Activated naive CD8-positive, alpha-beta T cell treated with anti-CD3 and anti-CD28 coated beads, Interleukin-2, amount 50 U/mL, for 24 hours (primary cell): ENCODE results near the gene COL15A1.
"Not testable (repeated sequence)": the region's sequence is repeated elsewhere in the genome, so short reads cannot be mapped to it uniquely, and the experiment has no call there.

Experiments used
- ATAC-seq: fragments of 150-1000 bp; cut with Tn5 transposase; one replicate; pipeline ENCODE4 v1.10.0; 2021
- DNase-seq: peaks from one replicate; pipeline ENCODE4 v3.0.0; 2021
- H3K27ac Mint-ChIP-seq: one replicate; pipeline ENCODE4 v1.8.0; 2021; ENCODE audit warnings: mild to moderate bottlenecking, mixed read lengths
- H3K27me3 Mint-ChIP-seq: one replicate; pipeline ENCODE4 v1.8.0; 2021; ENCODE audit warnings: mixed read lengths
- H3K36me3 Mint-ChIP-seq: one replicate; pipeline ENCODE4 v1.8.0; 2021; ENCODE audit warnings: low read depth, mixed read lengths
- H3K4me1 Mint-ChIP-seq: one replicate; pipeline ENCODE4 v1.8.0; 2021; ENCODE audit warnings: mixed read lengths
- H3K4me3 Mint-ChIP-seq: one replicate; pipeline ENCODE4 v1.8.0; 2021; ENCODE audit warnings: mild to moderate bottlenecking, moderate library complexity, mixed read lengths
- H3K9me3 Mint-ChIP-seq: one replicate; pipeline ENCODE4 v1.8.0; 2021; ENCODE audit warnings: mixed read lengths

The COL15A1 gene

DNA sequence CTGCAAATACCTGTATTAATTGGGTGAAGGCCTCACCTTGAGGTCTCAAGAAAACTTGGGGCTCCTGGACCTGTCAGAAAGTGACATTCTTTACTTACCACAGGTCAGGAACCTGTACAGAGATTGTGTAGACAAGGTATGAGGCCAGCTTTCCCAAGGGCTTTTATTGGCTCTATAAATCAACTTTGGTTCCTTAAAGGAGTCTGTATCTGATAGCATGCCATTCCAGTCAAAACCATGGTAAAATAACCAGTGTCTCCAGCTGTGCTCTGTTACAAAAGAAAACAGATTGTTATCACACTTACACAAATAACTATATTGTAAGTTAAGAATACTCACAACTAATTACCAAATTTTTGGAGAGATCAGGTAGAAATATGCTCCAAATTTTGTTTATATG is 64.5 kb downstream of the COL15A1 start:
- ATAC-seq (no peak), DNase-seq (no peak)
- H3K9me3 Mint-ChIP-seq: peaks cover 29% of the 10 kb centered on the region
- H3K27me3 Mint-ChIP-seq: no peaks in the 10 kb centered on the region
- peaks cover 3% of the 10 kb centered on the region for H3K4me1 Mint-ChIP-seq
- H3K36me3 Mint-ChIP-seq: peaks cover 13% of the 10 kb centered on the region
- H3K27ac Mint-ChIP-seq: no peak overlapping the region
- H3K4me3 Mint-ChIP-seq: no peak overlapping the region

DNA sequence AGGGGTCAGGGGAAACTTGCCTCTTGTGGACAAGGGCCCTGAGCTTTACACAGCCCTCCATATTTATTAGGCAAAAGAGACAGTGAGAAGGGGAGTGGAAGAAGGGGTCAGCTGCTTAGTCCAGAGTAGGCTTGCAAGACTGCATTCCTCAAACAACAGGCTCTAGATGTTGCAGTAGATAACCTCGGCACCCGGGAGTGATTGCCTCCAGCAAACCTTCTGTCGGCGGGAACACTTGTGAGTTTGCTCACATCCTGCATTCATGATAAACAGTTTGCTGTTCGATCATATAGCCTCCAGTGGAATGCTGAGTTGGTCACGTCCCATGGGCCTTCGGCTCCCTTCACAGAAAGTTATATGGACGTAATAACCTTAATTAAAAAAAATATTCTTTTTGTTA is 66.7 kb downstream of the COL15A1 start:
- H3K36me3 Mint-ChIP-seq: peaks cover 16% of the 10 kb centered on the region
- peaks cover 29% of the 10 kb centered on the region for H3K9me3 Mint-ChIP-seq
- H3K4me1 Mint-ChIP-seq: peaks cover 17% of the 10 kb centered on the region
- H3K27ac Mint-ChIP-seq, ATAC-seq, H3K4me3 Mint-ChIP-seq, DNase-seq, H3K27me3 Mint-ChIP-seq: not testable (repeated sequence)

DNA sequence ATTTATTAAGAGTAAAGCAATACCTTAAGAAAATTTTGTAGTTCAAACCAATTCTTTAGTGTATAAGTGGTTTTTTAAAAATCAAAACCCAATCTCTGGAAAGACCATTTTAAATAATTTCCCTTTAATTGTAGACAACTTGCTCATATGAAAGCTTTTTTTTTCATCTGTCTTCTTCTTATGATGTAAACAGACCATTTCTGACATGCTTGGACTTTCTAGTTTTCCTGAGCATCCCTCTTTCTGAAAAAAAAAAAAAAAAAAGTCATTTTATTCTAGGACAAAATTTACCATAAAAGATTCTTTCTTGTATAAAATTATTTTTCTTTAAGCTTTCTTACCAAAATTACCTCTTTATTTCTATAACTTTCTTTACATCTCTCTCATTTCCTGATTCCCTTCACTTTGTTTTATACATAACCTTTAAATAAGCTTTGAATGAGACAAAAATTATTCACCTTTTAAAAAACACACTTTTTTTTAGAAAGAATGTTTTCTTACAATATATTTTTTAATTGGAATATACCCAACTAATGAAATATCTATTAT is 67.5 kb downstream of the COL15A1 start:
- DNase-seq (no peak), ATAC-seq (no peak)
- Mint-ChIP-seq H3K9me3 (peaks cover 29% of the 10 kb centered on the region), H3K4me1 (peaks cover 17% of the 10 kb centered on the region), H3K27ac (no peak overlapping the region), H3K36me3 (peaks cover 16% of the 10 kb centered on the region), H3K4me3 (no peak overlapping the region), H3K27me3 (no peaks in the 10 kb centered on the region)

DNA sequence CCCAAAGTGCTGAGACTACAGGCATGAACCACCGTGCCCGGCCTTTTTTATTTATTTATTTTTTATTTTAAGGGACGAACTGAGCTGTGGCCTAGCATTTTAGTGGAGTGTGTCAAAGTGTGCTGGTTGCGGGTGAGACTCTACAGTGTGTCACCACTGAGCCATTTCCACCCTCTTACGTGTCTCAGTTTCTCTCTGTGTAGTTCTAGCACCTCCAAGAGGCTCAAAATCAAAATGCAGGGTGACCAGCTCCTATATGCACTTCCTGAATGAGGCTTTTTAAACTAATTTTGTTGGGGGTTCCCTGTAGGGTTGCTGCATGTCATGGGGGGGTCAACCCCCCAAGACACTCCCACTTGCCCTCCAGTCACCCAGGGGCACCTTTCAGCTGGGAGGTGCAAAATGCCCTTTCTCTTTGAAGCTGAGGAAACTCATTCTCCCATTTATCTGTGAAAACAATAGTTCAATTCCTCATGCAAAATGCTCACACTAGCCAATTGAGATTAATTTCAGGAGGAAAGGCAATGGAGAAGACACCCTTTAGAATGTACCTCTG is 69.3 kb downstream of the COL15A1 start:
- ATAC-seq: peak; percentile 75
- H3K9me3 Mint-ChIP-seq: peaks cover 29% of the 10 kb centered on the region
- peaks cover 17% of the 10 kb centered on the region for H3K4me1 Mint-ChIP-seq
- H3K36me3 Mint-ChIP-seq: peaks cover 16% of the 10 kb centered on the region
- H3K27ac Mint-ChIP-seq: peak overlapping the region; percentile 74
- peak overlapping the region; percentile 13 for H3K4me3 Mint-ChIP-seq
- no peaks in the 10 kb centered on the region for H3K27me3 Mint-ChIP-seq
- DNase-seq: no peak

DNA sequence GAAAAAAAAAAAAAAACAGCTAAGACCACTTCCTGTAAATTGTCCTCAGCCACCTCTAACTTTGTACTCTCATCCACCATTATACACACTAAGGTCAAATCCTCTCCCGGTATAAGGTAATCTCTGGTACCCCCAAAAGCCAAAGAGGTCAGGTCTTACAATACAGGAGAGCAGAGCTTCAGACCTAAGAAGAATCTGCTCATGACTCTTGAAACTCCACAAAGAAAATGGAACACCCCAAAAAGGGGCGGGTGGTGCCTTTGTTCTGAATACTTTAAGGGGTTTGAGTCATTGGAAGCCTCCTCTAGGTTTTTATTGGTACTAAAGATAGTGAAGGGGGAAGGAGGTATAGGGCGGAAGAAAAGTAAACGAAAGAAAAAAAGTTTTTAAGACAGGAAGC is 69.8 kb downstream of the COL15A1 start:
- H3K4me3 Mint-ChIP-seq: peak overlapping the region; percentile 13
- H3K27me3 Mint-ChIP-seq: no peaks in the 10 kb centered on the region
- H3K4me1 Mint-ChIP-seq: peaks cover 17% of the 10 kb centered on the region
- no peak for DNase-seq
- peak overlapping the region; percentile 74 for H3K27ac Mint-ChIP-seq
- peaks cover 29% of the 10 kb centered on the region for H3K9me3 Mint-ChIP-seq
- ATAC-seq: peak; percentile 75
- H3K36me3 Mint-ChIP-seq: peaks cover 16% of the 10 kb centered on the region

DNA sequence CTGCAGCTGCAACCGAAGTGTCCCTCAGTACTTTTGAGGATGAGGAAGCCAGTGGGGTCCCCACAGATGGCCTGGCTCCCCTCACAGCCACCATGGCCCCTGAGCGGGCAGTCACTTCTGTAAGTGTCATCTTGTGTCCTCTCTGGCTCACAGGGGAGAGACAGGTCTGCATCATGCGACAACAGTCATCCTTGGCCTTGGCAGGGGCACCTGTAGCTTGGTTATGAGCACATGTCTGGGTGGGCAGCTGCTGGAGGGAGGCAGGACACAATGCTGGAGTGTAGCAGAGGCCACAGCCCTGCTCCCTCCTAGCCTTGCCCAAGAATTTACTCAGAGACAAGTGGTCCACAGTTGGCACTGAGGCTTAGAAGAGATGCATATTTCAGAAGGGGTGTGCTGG is 71.7 kb downstream of the COL15A1 start:
- Mint-ChIP-seq H3K36me3 (peaks cover 11% of the 10 kb centered on the region), H3K4me1 (peaks cover 20% of the 10 kb centered on the region), H3K27ac (no peak overlapping the region), H3K27me3 (no peaks in the 10 kb centered on the region), H3K9me3 (peaks cover 14% of the 10 kb centered on the region), H3K4me3 (no peak overlapping the region)
- ATAC-seq (no peak), DNase-seq (no peak)

DNA sequence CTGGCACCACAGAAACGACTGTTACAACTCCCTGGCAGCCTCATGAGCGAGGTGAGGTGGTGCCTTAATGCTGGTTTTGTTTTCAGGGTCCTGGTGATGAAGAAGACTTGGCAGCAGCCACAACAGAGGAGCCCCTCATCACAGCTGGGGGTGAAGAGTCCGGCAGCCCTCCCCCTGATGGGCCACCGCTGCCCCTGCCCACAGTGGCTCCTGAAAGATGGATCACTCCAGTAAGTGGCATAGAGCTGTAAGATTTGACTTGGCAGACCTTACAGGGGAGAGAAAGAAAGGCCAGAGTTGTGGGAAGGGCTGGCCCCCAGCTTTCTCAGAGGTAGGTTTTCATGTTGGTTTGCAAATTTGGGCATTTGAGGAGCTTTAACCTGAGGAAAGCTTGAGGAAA is 72.2 kb downstream of the COL15A1 start:
- Mint-ChIP-seq H3K4me3 (no peak overlapping the region), H3K4me1 (peaks cover 20% of the 10 kb centered on the region), H3K27ac (no peak overlapping the region)

DNA sequence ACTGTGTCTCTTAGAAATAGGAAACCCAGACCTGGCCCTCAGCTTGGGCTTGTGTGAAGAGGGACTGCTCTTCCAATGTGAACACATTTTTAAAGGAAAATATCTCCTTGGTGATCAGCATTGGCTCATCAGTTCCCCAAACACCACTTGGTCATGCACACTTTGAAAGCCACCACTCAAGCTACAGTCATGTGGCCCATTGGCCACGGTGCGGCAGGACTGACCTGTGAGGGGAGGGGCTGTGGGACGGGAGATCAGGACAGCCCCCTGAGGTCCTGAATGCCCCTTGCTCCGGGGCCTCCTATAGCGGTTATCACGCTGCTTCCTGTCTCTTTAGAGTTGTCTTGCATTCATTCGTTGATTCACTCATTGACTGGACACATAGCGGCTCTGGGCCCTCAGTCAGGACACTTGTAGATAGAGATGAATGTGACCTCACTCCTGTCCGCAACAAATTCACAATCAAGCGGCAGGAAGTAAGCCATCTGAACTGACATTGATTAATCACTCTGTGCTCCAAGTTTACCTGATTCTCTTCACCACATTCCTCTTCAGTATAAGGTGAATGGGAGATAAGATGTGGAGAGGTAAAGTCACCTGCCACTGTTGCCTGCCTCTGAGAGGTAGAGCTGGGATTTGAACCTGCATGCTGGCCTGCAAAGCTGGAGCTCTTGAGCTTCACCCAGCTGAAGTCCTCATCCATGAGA is 73.1 kb downstream of the COL15A1 start:
- peaks cover 6% of the 10 kb centered on the region for H3K9me3 Mint-ChIP-seq
- no peak for ATAC-seq
- DNase-seq: no peak
- H3K4me3 Mint-ChIP-seq: no peak overlapping the region
- H3K36me3 Mint-ChIP-seq: peaks cover 8% of the 10 kb centered on the region
- H3K4me1 Mint-ChIP-seq: peaks cover 20% of the 10 kb centered on the region
- H3K27ac Mint-ChIP-seq: no peak overlapping the region
- no peaks in the 10 kb centered on the region for H3K27me3 Mint-ChIP-seq

More for the DNA sequence above, 72.2 kb downstream of the COL15A1 start:
- no peak for DNase-seq
- no peak for ATAC-seq
- Mint-ChIP-seq H3K27me3 (no peaks in the 10 kb centered on the region), H3K36me3 (peaks cover 9% of the 10 kb centered on the region), H3K9me3 (peaks cover 11% of the 10 kb centered on the region)

DNA sequence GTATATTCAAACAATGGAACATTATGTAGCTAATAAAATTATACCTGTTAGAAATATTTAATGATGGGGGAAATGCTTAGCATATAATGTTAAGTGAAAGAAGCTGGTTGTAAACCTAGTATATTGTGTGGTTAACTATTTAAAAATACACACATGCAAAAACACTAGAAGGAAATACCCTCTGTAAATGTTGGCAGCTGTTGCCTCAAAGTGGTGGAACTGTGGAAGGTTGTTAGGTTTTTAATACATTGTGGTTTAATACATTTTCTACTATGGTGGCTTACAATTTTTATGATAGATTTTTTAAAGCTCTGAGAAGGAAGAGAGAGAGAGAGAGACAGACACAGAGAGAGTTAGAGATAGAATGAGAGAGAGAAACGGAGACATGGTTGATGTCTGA is 74.9 kb downstream of the COL15A1 start:
- peaks cover 12% of the 10 kb centered on the region for H3K4me1 Mint-ChIP-seq
- H3K9me3 Mint-ChIP-seq: no peaks in the 10 kb centered on the region
- no peak for DNase-seq
- no peaks in the 10 kb centered on the region for H3K36me3 Mint-ChIP-seq
- no peak for ATAC-seq
- no peak overlapping the region for H3K27ac Mint-ChIP-seq
- no peak overlapping the region for H3K4me3 Mint-ChIP-seq
- no peaks in the 10 kb centered on the region for H3K27me3 Mint-ChIP-seq

DNA sequence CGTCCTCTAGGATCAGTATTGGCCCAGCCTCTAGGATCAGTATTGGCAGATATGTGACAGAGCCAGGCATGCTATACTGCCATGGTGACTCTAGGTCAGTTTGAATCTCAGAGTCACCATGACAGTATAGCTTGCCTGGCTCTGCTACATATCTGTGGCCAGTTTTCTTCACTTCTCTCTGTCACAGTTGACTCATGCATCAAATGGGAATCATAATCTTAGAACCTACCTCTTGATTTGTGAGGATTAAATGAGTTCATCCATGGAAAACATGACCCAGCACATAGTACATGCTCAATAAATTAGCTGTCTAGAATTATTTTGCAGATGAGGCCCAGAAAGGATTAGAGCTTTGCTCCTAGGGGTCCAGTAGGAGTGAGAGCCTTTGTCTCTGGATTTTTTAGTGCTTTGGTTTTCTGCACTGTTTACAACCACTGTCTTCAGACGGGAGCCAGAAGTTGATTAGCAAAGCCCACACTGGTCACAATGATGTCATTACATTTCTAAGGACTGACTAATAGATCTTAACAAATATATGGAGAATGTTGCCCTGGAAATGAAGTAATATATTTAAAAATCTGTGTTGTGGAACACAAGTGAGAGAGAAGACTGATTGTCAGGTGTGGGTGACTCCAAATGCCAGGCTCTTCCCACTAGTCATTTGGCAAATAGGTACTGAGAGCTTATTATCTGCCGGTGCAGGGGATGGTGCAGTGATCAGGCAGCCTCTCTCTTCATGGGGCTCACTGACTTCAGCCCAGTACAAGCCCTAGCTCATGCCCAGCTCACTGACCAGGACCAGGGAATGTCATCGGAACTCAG is 76.0 kb downstream of the COL15A1 start:
- Mint-ChIP-seq H3K4me1 (peaks cover 3% of the 10 kb centered on the region), H3K36me3 (no peaks in the 10 kb centered on the region), H3K27ac (no peak overlapping the region), H3K27me3 (no peaks in the 10 kb centered on the region), H3K4me3 (no peak overlapping the region), H3K9me3 (no peaks in the 10 kb centered on the region)
- ATAC-seq (no peak), DNase-seq (no peak)

DNA sequence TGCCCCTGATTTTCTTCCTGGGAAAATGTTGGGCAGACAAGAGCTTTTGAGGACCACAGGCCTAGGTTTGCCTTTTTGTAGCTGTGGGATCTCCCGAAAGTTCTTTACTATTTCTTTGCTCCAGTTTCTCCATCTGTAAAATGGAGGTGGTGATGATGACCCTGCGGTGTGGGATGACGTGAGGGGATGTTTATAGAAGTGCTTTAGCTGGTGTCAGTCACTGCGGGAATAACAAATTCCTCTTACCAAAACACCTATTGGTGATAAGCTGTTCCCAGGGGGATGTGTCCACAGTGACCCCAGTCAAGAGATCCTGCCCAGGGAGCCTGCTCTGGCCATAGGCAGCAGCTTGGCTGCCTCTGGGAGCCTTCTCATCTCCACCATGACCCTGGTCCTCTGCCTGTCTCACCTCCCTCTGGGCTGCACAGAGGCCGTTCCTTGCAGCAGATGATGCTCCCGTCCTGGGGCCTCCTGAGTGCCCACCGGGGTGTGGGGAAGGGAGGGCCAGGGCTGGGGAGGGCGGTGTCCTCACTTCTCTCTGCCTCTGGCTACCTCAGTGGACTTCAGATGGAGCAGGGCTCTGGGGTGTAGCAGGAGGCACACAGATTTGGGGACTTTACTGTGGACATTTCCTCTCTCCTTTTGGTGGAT is 77.2 kb downstream of the COL15A1 start:
- Mint-ChIP-seq H3K4me1 (peaks cover 3% of the 10 kb centered on the region), H3K4me3 (no peak overlapping the region), H3K9me3 (no peaks in the 10 kb centered on the region), H3K36me3 (no peaks in the 10 kb centered on the region), H3K27me3 (no peaks in the 10 kb centered on the region), H3K27ac (no peak overlapping the region)
- ATAC-seq (no peak), DNase-seq (no peak)

DNA sequence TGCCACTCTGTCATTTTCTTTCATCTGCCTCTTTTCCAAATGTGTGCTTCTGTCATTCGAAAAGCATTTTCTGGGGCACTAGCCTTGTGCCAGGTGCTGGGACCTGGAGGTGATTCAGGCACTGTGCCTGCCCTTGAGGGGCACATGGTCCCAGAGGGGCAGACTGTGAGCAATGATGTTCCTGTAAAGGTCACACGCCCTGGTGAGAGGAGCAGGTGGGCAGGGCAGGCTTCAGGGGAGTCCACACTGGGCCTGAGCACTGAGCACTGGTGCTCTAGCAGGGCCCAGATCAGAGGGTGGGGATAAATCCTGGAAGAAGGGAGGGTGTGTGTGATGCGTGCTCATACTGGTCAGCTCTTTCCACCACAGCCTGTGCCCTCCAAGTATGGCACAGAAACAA is 77.8 kb downstream of the COL15A1 start:
- no peaks in the 10 kb centered on the region for H3K27me3 Mint-ChIP-seq
- H3K4me3 Mint-ChIP-seq: no peak overlapping the region
- no peak overlapping the region for H3K27ac Mint-ChIP-seq
- H3K36me3 Mint-ChIP-seq: no peaks in the 10 kb centered on the region
- H3K4me1 Mint-ChIP-seq: peaks cover 3% of the 10 kb centered on the region
- DNase-seq (no peak), ATAC-seq (peak; percentile 25)
- no peaks in the 10 kb centered on the region for H3K9me3 Mint-ChIP-seq

DNA sequence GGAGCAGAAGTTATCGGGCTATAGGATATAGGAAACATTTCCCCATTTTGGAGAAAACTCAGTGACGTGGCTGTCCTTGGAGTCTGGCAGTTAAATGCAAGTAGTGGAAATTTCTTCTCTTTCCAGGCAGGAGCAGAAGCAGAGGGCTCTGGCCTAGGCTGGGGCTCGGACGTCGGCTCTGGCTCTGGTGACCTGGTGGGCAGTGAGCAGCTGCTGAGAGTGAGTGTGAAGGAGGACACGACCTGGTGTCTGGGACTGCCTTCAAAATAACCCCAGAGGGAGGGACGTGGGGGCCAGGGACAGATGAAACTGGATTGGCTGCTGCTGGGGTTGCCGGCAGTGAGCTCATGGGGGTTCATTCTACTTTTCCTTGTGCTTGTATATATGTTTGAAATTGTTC is 79.5 kb downstream of the COL15A1 start:
- no peaks in the 10 kb centered on the region for H3K9me3 Mint-ChIP-seq
- no peak for DNase-seq
- H3K27me3 Mint-ChIP-seq: no peaks in the 10 kb centered on the region
- no peak overlapping the region for H3K27ac Mint-ChIP-seq
- H3K4me3 Mint-ChIP-seq: no peak overlapping the region
- peaks cover 17% of the 10 kb centered on the region for H3K4me1 Mint-ChIP-seq
- no peaks in the 10 kb centered on the region for H3K36me3 Mint-ChIP-seq
- no peak for ATAC-seq

DNA sequence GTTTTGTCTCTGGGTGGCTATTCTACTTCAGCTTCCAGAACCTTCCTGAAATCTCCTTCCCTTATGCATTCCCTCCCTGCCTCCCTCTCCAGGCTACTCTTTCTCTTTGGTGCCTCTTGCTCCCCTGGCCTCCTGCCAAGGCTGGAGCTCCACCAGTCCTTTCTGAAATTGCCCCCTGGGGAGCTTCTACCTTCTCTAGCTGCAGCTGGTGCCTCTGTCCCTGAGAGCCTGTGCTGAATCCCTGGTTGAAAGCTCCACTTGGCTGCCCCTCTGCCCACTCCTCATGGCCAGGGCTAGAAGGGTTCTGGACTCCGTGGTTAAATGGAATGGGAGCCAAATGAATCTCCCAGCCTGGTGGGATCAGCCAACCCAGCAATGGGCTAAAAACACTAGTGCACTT is 80.1 kb downstream of the COL15A1 start:
- H3K9me3 Mint-ChIP-seq: no peaks in the 10 kb centered on the region
- no peaks in the 10 kb centered on the region for H3K36me3 Mint-ChIP-seq
- no peaks in the 10 kb centered on the region for H3K27me3 Mint-ChIP-seq
- no peak overlapping the region for H3K4me3 Mint-ChIP-seq
- no peak for DNase-seq
- peaks cover 16% of the 10 kb centered on the region for H3K4me1 Mint-ChIP-seq
- ATAC-seq: no peak
- H3K27ac Mint-ChIP-seq: no peak overlapping the region
